Measurements from ENCODE around the gene ABLIM1.

Gene ABLIM1

DNA sequence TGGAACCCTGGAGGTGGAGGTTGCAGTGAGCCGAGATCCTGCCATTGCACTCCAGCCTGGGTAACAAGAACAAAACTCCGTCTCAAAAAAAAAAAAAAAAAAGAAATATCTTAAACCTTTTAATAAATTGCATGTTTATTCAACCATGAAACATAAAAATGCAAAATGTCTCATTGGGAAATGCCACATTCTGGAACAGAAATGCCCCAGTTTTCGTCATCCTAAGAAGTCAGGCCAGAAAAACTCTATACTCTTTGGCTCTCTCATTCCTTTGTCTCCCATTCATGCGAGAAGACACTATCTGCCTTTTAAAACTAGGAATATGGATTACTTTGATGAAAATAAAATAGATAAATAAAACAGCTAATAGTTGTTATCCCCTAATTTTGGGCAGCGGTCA, 21.5 kb upstream of the ABLIM1 start:
- no peak for DNase-seq

DNA sequence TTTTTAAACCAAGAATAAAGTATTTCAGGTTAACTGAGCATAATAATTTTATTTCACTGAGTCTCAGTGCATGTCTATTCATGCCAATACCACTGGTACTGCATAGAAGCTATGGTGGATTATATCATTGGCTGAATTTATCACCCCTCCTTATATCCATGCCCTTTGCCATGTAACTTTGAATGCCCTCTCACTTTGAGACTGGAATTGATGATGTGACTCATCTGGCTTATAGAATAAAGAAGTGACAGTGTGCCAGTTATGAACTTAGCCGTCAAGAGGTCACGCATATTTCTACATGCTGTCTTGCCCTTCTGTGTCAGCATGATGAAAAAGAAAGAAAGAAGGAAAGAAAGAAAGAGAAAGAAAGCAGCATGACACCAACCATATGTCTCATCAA, 20.7 kb upstream of the ABLIM1 start:
- DNase-seq, result no peak

DNA sequence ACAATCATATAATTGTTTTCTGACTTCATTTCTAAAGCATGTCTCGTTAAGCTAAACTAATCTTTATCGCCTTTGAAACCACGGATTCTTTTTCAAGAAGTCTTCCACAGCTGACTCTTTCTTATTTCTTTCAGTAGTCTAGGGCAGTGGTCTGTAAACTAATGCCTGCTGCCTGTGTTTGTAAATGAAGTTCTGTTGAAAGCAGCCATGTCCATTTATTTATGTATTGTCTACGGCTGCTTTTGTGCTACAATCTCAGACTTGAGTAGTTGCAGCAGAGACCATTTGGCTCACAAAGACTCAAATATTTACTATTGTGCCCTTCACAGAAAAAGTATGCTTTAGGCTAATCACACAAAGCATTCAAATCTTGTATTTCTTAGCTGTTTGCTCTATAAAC, 20.3 kb upstream of the ABLIM1 start:
- no peak for DNase-seq

DNA sequence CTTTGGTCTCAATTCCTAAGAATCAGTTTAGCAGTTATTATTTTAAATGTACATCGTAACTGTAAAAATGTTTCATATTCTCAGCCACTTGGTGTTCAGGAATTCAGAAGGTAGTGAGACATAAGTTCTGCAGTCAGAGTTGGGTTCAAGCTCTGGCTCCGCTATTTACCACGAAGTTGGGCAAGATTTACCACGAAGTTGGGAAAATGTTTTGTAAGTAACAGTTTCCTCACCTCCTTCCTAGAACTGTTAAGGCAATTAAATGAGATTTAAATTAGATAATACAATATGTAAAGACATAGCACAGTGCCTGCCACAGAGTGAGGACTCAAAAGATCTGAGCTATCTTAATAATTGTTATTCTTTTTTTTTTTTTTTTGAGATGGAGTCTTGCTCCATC, 16.3 kb upstream of the ABLIM1 start:
- DNase-seq, result no peak

DNA sequence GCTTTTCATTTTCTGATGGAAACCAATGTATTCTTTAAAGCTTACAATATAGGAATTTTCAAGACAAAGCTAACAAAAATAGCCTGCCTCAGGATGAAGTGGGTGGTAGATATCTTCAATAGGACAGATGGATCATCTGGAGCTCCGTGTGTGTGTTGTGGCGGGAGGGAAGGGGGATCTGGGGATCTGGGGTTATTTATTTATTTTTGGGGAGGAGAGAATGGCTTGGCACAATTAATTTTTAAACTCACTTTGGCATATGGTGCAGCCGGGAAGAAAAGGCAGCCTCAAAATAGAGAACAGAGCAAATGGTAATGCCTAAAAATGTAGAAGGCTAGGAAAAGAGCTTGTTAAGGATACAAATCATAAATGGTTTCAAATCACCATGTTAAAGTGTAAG, 11.6 kb upstream of the ABLIM1 start:
- DNase-seq, result no peak

DNA sequence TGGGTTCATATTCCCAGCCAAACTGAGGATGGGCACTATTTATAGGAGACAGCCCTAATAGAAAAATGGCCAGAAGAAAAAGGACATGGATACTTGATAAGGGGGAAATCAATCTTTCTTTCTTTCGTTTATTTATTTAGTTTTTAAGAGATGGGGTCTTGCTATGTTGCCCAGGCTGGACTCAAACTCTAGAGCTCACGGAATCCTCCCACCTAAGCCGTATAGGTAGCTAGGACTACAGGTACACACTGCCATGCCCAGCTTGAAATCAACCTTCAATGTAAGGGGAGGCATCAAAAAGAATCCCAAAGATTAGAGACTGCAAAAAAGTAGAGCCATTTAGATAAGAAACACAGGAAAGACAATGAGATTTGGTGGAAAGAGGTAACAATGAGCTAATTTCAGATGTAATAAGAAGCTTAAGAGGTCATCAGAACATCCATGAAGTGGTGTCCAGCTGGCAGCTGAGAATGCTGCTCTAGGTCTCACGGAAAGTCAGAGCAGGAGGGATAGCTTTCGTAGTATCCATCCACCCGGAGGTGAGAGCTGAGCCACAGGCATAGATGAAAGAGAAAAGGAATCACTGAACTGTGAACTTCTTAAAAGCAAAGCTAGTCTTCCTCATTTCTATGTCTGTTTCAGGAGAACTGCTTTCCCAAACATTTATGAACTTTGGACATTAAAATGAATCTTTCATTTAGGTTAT, 10.5 kb upstream of the ABLIM1 start:
- no peak for DNase-seq

DNA sequence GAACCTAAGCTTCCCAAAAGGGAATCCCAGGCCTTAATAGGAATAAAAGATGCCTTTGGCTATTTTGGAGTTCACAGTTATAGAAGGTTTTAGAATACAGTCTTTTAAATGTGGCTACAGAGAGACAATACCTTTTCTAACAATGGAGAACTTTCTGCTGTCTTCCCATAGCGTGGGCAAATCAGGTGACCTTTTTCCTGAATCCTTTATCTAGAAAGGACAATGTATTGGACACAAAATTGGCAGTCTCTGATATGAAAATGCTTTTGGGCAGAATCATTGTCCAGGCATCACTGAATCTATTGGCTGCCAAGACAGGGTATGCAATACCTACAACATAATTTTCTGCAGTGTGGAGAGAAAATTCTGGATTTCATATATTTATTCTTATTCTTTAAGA, 7.8 kb upstream of the ABLIM1 start:
- no peak for DNase-seq

DNA sequence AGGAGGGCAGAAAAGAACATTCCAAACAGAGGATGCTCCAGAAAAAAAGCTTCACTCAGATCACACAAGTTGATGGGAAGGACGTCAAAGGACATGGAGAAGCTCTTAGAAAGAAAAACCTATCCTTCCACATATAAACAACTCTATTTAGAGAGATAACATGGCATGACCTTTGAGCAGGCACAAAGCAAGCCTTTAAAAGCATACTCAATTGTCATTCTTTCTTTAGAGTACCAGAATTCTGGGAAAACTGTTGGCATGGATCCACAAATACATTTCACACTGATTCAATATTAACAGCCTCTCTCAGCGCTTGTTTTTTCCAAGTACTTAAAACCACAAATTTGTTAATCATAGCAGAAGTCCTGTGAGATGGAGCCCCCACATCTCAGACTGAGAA, 7.3 kb upstream of the ABLIM1 start:
- no peak for DNase-seq

DNA sequence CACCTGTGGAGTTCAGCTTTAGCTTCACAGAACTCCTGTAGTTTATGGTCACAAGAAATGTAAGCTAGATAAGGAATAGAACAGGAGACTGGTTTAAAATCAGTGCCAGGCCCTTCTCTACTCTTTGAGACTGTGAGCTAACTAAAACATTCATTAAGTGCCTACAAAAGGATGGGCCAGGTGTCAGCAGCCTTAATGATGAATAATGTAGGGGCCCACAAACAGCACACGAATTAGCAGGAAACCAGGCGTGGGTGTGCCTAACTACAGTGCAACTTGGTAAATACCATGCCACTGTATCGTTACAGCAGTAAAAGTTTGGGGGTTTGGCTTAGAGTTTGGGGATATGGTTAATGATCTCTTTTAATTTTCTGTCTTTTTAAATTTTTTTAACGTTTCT, 6.1 kb upstream of the ABLIM1 start:
- DNase-seq, result no peak

DNA sequence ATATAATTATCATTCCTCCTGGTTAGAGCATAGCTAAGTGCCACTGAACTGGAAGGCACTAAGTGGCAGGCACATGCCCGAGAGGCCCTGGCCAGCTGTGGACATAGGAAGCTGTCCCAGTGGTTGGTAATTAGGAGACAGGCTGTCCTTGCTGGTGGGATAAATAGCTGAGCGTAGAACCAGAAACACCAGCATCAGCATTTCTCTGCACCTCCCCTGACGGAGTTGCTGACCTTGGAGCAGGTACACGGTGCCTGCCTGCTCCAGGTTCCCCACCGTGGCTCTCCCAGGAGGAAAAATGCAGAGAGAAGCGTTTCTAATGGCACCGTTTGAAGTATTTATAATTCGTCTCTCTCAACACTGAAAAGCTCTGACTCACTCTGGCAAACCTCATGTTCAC, 5.6 kb upstream of the ABLIM1 start:
- DNase-seq, result no peak

DNA sequence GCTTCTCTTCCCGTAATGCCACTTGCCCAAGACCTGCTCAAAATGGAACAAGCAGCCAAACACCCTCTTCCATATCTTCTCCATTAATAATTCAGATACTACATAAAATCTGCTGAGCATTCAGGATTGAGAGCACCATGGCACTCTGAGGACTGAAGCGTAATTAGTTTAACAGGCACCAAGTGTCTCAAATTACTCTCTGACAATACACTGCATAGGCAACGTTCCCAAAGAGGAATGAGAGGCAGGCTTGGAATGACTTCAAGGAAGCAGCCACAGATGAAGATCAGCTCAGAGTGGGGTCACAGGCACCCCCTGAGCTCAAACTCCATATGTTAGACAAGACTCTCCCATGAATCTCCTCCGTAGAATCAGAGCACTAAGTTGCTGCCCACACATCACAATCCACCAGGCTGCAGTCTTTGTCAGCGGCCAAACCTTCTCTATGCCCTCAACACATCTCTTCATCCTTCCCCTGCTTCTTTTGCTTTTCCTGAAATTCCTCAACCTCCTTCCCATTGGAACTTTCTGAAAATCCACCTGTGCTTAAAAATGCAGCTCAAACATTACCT, 4.7 kb upstream of the ABLIM1 start:
- DNase-seq, result no peak

DNA sequence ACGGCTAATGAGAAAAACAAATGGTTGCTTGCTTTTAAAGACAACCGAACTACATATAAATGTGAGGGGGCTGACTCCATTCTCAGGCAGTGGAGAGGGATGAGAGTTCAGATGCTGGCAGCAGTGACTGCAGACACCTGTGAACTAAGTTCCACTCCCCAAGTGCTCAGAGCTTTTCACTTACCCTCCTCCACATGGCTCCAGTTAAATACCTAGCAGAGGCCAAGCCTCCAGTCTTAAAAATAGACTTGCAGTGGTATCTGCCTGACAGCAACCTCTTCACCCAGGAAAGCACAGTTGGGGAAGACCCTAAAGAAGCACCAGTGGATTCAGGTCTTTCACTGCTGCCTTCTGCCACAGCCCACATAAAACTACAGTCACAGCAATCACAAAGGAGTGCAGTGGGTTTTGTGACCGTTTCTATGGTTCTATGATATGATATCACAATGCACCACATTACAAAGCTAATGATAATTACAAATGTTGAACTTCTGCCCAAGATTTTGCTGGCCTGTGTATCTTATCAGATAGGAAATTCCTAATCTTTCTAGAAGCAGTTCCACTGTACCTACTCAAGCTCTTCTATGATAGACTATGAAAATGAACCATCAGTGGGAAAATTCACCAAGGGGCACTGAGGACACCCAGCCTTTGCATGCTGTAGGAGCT, 3.3 kb upstream of the ABLIM1 start:
- no peak for DNase-seq

DNA sequence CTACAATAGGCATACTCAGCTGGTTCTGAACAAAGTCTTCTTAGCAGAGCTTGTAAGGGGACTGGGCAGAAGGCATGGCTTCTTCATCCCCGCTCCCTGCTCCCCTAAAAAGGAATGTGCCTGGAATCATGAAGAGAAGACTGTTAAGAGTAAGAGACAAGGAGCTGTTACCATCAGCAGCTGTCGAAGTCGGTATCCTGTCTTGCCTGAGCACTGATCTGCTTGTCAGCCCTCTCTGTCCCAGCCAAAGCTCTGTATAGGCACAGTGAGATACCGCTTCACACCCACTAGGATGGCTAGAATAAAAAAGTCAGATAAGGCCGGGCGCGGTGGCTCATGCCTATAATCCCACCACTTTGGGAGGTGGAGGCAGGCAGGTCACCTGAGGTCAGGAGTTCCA, 2.4 kb downstream of the ABLIM1 start:
- DNase-seq, result no peak

DNA sequence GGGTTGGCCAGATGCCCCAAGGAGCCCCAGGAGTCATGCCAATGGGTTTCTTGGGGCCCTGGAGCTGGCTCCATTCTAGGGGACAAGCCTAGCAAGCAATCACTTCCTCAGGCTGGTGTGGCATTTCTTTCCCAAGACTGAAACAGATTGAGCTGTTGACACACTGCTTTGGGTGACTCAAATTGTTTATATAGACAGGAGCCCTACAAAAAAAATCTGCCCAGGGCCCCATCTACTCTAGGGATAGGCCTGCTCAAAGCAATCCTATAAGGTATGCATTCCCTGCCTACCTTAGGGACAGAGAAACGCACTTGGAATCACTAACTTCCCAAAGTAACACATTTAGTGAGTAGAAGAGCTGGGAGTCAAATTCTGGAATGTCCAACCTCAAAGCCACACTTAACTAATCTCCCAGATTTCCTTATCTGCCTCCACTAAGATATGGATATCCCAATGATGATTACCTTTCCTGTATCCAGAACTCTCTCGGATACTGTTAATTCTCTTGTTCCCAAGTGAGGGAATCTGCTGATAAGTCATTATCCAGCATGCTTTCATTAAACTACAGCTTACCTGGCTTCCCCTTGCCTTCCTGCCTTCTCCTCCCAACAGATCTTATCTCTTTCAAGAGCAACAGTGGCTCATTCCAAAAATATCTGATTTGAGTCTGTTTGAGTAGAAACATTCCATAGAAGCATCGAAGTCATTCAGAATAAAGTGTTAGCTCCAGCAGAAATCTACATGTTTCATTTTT, 3.1 kb downstream of the ABLIM1 start:
- no peak for DNase-seq

DNA sequence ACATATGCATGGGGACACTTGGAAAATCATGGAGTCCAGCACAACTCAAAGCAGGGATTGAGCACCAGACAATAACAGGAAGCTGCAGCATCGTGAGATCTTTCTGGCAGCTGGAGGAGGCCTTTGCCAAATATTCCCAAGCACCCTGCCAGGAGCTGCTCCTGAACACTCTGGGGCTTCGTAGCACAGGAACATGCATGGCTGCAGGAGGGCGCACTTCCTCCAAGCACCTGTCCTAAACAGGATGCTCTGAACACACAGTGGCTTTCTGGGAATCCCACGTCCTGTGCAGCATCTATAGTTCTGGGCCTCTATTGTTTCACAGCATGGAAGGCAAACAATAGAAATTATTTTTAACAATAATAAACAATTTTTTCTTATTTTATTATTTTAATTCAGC, 4.1 kb downstream of the ABLIM1 start:
- no peak for DNase-seq

DNA sequence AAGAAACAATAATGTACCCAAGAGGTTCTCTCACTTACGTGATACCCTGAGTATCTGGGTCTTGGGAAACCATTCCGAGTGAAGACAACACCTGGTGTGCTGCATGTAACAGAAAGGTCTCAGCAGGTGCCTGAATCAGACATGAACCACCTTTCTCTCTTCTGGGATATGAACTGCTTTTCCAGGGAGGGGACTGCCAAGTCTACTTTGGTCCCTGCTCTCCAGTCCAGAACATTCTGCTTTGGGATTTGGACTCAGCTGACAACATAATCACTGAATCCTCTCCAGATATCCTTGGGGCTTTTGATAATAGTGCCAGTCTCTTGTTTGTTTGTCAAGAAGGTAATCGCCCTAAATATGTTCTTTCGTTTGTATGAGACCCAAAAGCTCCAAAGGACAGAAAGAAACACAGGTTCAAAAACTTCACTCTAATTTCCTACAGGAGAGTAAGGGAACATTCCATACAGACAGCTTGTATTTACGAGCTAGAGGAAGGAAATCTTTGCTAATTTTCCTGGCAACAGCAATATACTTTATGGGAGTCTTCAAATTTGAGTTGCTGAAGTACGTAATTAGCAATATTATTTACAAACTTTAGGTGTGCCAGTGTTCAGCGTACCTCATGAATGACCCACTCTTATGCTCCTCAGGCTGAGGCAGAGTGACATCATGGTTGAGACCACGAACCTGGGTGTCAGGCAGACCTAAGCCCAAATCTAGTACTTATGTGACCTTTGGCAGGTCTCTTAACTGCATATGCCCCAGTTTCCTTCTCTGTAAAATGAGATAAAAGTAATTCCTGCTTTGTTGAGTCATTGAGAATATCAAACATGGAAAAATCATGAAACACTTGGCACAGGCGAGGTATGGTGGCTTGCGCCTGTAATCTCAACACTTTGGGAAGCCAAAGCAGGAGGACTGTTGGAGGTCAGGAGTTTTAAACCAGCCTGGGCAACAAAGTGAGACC, 5.4 kb downstream of the ABLIM1 start:
- no peak for DNase-seq

DNA sequence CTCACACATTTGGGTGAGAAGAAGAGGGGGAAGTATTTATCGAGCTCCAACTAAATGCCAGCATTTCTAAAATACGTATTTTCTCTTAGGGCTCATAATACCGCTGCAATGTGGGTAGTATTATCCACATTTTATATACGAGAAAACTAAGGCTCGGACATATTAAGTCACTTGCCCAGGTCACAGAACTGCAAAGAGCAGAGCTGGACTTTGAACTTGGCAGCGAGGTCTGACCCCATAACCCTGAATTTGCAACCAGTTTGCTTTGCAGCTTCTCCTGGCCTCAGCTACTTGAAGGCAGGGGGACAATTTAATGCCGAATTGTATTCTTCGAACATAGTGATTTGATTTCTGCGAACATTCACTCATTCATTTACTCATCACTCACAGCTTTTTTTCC, 7.2 kb downstream of the ABLIM1 start:
- DNase-seq, result no peak

DNA sequence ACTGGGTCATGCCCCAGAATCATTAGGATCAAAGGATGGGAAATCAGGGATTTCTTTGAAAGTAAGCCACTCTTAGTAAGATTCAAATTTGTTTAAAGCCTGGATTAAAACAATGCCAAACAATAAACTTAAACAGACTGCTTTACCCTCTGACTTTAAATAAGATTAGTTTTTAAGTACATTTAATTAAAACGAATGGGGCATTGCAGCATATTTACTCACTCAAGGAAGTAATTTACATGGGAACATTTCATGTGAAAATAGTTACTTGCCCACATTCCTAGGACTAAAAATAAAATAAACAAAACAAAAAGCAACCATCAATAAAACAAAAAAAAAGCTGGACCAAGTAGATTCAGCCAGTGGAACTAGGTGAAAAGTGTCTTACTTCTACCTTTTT, 7.8 kb downstream of the ABLIM1 start:
- DNase-seq, result no peak

DNA sequence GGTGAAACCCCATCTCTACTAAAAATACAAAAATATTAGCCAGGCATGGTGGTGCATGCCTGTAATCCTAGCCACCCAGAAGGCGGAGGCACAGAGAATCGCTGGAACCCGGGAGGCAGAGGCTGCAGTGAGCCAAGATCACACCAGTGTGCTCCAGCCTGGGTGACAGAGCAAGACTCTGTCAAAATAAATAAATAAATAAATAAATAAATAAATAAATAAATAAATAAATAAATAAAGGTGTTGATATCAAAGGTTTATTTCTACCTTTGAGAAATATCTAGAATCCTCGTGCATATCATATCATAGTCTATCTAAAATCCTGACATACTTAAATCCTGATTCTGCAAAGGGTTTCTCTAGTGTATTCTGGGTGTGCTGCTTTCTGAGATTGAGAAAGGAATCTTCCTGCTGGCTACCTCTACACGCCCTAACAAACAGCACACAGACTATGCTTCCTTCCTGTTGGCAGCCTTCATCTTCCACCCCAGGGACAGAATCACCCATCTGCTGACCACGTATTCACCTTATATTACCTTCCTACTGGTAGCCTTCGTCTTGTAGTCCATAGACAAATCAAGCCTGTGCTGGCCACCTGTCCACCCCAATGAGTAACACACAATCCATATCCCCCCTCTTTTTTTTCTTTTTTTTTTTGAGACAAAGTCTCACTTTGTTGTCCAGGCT, 8.7 kb downstream of the ABLIM1 start:
- DNase-seq, result no peak

DNA sequence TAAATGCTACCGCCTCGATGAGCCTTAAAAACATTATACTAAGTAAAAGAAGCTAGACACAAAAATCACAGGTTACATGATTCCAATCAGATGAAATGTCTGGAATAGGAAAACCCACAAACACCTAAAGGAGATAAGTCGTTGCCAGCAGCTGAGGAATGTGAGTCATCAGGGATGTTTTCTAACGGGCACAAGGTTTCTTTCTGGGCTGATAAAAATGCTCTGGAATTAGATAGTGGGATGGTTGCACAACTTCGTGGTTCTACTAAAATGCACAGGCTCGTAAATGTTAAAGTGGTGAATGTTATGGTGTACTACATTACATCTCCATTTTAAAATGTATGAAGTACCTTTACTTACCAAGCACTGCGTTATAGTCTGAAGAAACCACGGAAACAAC, 9.7 kb downstream of the ABLIM1 start:
- DNase-seq, result no peak

DNA sequence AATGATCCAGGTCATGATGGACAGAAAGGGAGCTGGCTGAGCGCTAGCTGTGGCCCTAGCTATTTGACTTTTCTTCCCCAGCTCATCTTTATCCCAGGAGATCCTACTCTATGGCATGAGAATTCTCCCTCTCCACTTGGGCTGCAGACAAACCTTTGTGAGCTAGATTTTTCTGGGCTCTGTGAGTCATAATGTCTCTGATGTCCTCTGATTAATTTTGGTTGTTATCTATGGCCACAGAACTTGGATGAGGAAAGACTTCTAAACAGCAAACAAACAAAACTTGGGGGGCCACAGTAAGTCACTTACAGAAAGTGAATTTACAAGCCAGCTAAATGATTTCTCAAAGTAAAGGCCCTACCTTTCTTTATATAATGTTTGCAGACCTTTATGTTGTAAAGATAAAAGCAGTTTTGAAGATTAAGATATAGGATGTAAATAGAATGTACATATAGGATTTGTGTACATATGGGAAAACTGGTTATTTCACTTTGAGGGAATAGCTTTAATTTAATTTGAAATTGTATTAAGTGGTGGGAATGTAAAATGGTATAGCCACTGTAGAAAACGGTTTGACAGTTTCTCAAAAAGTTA, 10.4 kb downstream of the ABLIM1 start:
- DNase-seq, result no peak

DNA sequence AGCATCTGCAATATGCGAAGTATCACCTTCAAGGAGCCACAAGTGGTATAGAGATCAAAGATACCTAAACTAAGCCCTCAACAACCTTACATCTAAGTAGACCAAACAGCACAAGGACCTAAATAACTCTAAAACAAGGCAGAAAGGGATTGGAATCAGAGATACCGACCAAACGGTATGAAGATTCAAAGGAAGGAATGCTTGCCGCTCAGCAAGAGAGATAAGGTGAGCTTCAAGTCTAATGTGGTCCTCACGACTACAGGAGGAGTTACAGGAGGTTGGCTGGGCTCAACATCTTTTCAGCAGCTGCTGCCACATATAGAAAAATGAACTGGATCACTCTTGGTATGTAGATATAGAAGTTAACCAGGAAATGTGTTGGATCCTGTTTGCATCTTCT, 11.6 kb downstream of the ABLIM1 start:
- no peak for DNase-seq
